Measurements from ENCODE around the gene ZDHHC13. TPM values are rescaled to one million over a fixed set of nuclear protein-coding genes. Genes with fewer than 3 reads are reported as not detected.

Gene ZDHHC13
- total and polyA plus RNA-seq, 2 of the 8 experiments (the other 6 are each of a cell fraction or from before 2014, with no cell fraction given), result 22.4 to 24.1 TPM

DNA sequence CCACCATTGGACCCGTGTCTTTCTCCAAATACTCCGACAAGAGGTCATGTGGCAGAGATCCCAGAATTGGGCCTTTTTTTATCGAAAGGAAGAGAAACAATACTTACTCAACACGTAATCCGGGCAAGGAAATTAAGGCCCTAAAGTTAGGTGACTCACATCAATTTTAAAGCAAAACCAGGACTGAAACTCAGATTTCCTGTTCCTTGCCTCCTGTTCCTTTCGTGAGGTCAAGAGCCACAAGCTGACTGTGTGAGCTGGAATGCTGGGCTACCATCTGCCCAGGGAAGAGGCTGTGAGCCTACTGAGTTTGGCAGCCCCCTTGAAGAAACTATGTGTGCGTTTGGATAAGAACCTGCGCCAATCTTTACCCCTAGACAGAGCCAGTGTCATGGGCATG lies 29.3 kb upstream of the ZDHHC13 start:
- no peak overlapping the region for H2BK15ac ChIP-seq (ENCODE audit: low read length)
- no peak overlapping the region for H2AK5ac ChIP-seq (ENCODE audit: low read depth, low read length)
- no peak overlapping the region for H3K14ac ChIP-seq (ENCODE audit: insufficient read length)
- H3K79me2 ChIP-seq (ENCODE audit: control insufficient read depth in 1 of 2, insufficient read depth in 2 of 2, low read length in 2 of 2), result no peaks in the 10 kb centered on the region
- H4K20me1 ChIP-seq (replicated peaks in 1 of 2; ENCODE audit: control insufficient read depth in 1 of 2, insufficient read depth in 2 of 2, low read length in 2 of 2), result no peaks in the 10 kb centered on the region
- H2AFZ ChIP-seq (ENCODE audit: low read length), result no peak overlapping the region
- H3K9me3 ChIP-seq (ENCODE audit: insufficient read depth in 2 of 2, low read depth in 1 of 2, low read length in 1 of 2), result no peaks in the 10 kb centered on the region
- no peak overlapping the region for H3K27ac ChIP-seq (ENCODE audit: low read depth, low read length)
- no peaks in the 10 kb centered on the region for H3K36me3 ChIP-seq (ENCODE audit: control insufficient read depth in 2 of 4, insufficient read depth in 4 of 4, low read length in 3 of 4)
- H4K5ac ChIP-seq (ENCODE audit: insufficient read length, low read depth, low read length), result no peak overlapping the region
- no peak overlapping the region for H2BK120ac ChIP-seq (replicated peaks; ENCODE audit: low read depth, low read length)
- H3K4me2 ChIP-seq (ENCODE audit: insufficient read depth in 1 of 2, low read depth in 2 of 2, low read length in 2 of 2), result no peak overlapping the region
- no peak overlapping the region for H3K18ac ChIP-seq (ENCODE audit: extremely low read depth, low read length)
- H2BK20ac ChIP-seq (ENCODE audit: low read length), result no peak overlapping the region
- H4K91ac ChIP-seq (replicated peaks; ENCODE audit: insufficient read length, low read length), result no peak overlapping the region
- H3K4me3 ChIP-seq (ENCODE audit: extremely low read depth in 1 of 4, insufficient read depth in 2 of 4, low read depth in 3 of 4, low read length in 4 of 4), result no peak overlapping the region
- H3K27me3 ChIP-seq (replicated peaks in 1 of 4; ENCODE audit: control insufficient read depth in 3 of 4, extremely low read depth in 1 of 4, insufficient read depth in 3 of 4, low read length in 3 of 4), result no peaks in the 10 kb centered on the region
- no peak overlapping the region for H3K23ac ChIP-seq (ENCODE audit: insufficient read length)
- WGBS, 2 experiments (ENCODE audit: extremely low coverage in 1 of 2, insufficient coverage in 1 of 2, insufficient read length in 1 of 2, insufficient replicate concordance in 2 of 2, low coverage in 1 of 2, low lambda C conversion rate in 2 of 2, missing lambda C conversion rate in 1 of 2), result 85% methylated on average over 8 of the region's 8 CpGs; no CpG with 5 or more reads in 1 of the 2 experiments
- H2BK12ac ChIP-seq (ENCODE audit: low read depth, low read length), result no peak overlapping the region
- no peak overlapping the region for H3K56ac ChIP-seq (replicated peaks; ENCODE audit: insufficient read length, low read depth, low read length)
- H2BK5ac ChIP-seq (ENCODE audit: low read depth, low read length), result no peak overlapping the region
- FAIRE-seq (no peak), DNase-seq (ENCODE audit: low read depth in 1 of 2, low spot score in 2 of 2) (no peak)
- H3K4me1 ChIP-seq (replicated peaks in 1 of 4; ENCODE audit: control insufficient read depth in 3 of 4, insufficient read depth in 4 of 4, low read length in 3 of 4), result no peaks in the 10 kb centered on the region
- TF ChIP-seq BRCA1 (IDR thresholded peaks at IDR 0.05; ENCODE audit: low read depth, low read length) (no peak), RXRA (IDR thresholded peaks at IDR 0.05; ENCODE audit: insufficient read depth, low read depth, low read length) (no peak), TBP (IDR thresholded peaks at IDR 0.05; ENCODE audit: low read depth, low read length) (no peak), ASH2L (IDR thresholded peaks at IDR 0.05; ENCODE audit: low read length) (no peak), TAF7 (optimal IDR thresholded peaks at IDR 0.05; ENCODE audit: borderline replicate concordance, low read depth, low read length) (no peak), TAF1 (IDR thresholded peaks at IDR 0.05; ENCODE audit: low read depth, low read length) (no peak), SUZ12 (IDR thresholded peaks at IDR 0.05; ENCODE audit: low read length) (no peak), SP1 (IDR thresholded peaks at IDR 0.05; ENCODE audit: low read depth, low read length) (no peak)
- no peak overlapping the region for H3K9ac ChIP-seq (replicated peaks in 1 of 4; ENCODE audit: extremely low read depth in 1 of 4, low read depth in 3 of 4, low read length in 3 of 4)
- no peaks in the 10 kb centered on the region; the same call in 1 of the 2 replicates for H3K79me1 ChIP-seq (ENCODE audit: low read depth, low read length)
- H3K23me2 ChIP-seq (ENCODE audit: low read depth, low read length), result no peaks in the 10 kb centered on the region; the same call in 1 of the 2 replicates
- H4K8ac ChIP-seq (ENCODE audit: extremely low read depth, insufficient read depth, low read length), result no peak overlapping the region
- H3K4ac ChIP-seq (replicated peaks; ENCODE audit: insufficient read length, low read depth, low read length), result no peak overlapping the region
- ChIA-PET POLR2A (ENCODE audit: partially characterized antibody) (no interaction called here), CTCF (ENCODE audit: partially characterized antibody) (interaction anchor here (0.6 to 5.1 kb wide), 5 partner anchors 8 to 1031 kb away, joined by 3 to 34 read pairs (median 3); no protein-coding TSS in a partner anchor)
